ENCODE results near the gene USH2A.

DNA sequence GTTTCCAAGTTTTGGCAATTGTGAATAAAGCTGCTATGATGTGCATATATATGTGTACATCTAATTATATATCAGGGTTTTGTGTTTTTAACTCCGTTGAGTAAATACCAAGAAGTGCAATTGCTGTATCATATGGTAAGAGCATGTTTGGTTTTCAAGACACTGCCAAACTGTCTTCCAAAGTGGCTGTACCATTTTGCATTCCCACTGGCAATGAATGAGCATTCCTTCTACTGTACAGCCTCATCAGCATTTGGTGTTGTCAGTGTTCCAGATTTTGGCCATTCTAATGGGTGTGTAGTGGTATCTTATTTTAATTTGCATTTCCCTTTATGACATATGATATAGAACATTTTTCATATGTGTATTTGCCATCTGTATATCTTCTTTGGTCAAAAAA is 246.3 kb downstream of the USH2A start:
- TF ChIP-seq, protein P1, sequence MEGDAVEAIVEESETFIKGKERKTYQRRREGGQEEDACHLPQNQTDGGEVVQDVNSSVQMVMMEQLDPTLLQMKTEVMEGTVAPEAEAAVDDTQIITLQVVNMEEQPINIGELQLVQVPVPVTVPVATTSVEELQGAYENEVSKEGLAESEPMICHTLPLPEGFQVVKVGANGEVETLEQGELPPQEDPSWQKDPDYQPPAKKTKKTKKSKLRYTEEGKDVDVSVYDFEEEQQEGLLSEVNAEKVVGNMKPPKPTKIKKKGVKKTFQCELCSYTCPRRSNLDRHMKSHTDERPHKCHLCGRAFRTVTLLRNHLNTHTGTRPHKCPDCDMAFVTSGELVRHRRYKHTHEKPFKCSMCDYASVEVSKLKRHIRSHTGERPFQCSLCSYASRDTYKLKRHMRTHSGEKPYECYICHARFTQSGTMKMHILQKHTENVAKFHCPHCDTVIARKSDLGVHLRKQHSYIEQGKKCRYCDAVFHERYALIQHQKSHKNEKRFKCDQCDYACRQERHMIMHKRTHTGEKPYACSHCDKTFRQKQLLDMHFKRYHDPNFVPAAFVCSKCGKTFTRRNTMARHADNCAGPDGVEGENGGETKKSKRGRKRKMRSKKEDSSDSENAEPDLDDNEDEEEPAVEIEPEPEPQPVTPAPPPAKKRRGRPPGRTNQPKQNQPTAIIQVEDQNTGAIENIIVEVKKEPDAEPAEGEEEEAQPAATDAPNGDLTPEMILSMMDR (tag by site-specific recombination; IDR thresholded peaks at IDR 0.05), result no peak
- TF ChIP-seq ZBTB1 (tag by site-specific recombination; IDR thresholded peaks at IDR 0.05), result no peak

Data from HEK293 (cell line).